Measurements from ENCODE around the gene BMP2. TPM values are rescaled to one million over a fixed set of nuclear protein-coding genes. Genes with fewer than 3 reads are reported as not detected.

The BMP2 gene
- total RNA-seq, 4 donors from 2014 or later = 16.5 to 29.8 (median 28.4) TPM

DNA sequence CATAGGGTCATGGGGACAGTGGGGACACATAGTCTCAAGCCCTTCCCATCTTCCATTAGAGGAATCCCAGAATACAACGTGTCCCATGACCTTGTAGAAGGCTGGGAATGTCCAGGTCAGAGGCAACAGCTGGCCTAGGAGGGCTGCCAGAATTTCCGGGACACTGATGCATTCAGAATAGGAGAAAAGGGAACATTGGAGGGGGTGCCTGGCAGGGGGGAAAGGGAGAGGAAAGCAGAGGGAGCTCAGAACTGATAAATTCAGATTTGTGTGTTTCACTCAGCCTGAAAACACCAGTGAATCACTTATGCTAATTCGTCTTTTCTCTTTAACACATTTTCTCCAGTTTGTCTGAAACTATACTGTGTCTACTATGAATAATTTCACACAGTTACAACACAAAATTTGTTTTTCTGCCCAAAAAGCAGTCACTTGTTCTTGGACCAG, 35.5 kb upstream of the BMP2 start:
- no peak for TF ChIP-seq POLR2A (IDR thresholded peaks at IDR 0.05)
- TF ChIP-seq, protein P1, sequence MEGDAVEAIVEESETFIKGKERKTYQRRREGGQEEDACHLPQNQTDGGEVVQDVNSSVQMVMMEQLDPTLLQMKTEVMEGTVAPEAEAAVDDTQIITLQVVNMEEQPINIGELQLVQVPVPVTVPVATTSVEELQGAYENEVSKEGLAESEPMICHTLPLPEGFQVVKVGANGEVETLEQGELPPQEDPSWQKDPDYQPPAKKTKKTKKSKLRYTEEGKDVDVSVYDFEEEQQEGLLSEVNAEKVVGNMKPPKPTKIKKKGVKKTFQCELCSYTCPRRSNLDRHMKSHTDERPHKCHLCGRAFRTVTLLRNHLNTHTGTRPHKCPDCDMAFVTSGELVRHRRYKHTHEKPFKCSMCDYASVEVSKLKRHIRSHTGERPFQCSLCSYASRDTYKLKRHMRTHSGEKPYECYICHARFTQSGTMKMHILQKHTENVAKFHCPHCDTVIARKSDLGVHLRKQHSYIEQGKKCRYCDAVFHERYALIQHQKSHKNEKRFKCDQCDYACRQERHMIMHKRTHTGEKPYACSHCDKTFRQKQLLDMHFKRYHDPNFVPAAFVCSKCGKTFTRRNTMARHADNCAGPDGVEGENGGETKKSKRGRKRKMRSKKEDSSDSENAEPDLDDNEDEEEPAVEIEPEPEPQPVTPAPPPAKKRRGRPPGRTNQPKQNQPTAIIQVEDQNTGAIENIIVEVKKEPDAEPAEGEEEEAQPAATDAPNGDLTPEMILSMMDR (IDR thresholded peaks at IDR 0.05) = no peak
- peak overlapping the region in 1 of 4 donors; percentile 36 for H3K27ac ChIP-seq
- peak in 1 of 3 donors; percentile 54 for DNase-seq
- no peaks in the 10 kb centered on the region for H3K9me3 ChIP-seq
- no peaks in the 10 kb centered on the region for H3K36me3 ChIP-seq
- no peaks in the 10 kb centered on the region for H3K27me3 ChIP-seq
- peaks cover 0 to 10% (median 0%) of the 10 kb centered on the region in 4 donors for H3K4me1 ChIP-seq
- H3K4me3 ChIP-seq = no peak overlapping the region

DNA sequence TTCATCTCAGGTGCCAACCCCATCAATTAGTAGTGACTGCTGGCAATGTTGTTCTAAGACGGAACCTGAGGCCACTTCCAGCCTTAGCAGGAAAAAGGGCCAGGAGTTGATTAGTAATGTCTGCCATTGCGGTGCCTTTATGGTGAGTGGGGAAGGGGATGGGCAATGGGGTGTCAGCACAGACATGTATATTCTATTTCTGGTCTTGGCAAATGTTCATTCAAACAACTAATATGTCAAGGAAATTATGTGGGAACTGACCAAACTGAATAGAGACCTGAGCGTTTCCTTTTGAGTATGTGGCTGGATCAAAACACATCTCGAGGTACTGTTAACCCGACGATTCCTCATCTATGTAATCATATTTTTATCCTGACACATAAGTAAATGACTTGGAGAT, 34.6 kb upstream of the BMP2 start:
- TF ChIP-seq POLR2A (IDR thresholded peaks at IDR 0.05) = no peak
- TF ChIP-seq, protein P1 (IDR thresholded peaks at IDR 0.05) = no peak

DNA sequence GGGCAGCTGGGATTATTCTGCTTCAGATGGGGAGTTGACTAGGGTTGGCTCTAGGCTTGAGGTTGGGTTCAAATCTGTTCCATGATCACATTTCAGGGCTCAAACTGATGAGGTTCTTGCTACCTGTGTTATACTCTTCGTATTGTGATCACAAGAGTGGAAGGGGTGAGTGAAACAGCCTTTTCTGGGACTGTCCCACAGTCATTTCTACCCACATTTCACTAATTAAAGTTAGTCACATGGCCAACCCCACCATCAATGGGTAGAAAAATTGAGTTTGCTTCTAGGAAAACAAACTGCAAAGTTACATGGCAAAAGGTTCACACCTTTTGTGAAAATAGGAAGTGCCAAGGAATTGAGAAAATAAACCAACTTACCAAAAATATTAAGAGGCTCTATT, 33.5 kb upstream of the BMP2 start:
- Histone ChIP-seq H3K4me1 (peaks cover 0 to 10% (median 0%) of the 10 kb centered on the region in 4 donors), H3K36me3 (no peaks in the 10 kb centered on the region), H3K27me3 (no peaks in the 10 kb centered on the region), H3K9me3 (no peaks in the 10 kb centered on the region), H3K4me3 (no peak overlapping the region), H3K27ac (no peak overlapping the region)
- DNase-seq = no peak
- TF ChIP-seq, protein P1 (IDR thresholded peaks at IDR 0.05) = no peak
- no peak for TF ChIP-seq POLR2A (IDR thresholded peaks at IDR 0.05)

More for the DNA sequence above, 34.6 kb upstream of the BMP2 start:
- Histone ChIP-seq H3K36me3 (no peaks in the 10 kb centered on the region), H3K4me3 (no peak overlapping the region), H3K9me3 (no peaks in the 10 kb centered on the region), H3K27ac (no peak overlapping the region), H3K27me3 (no peaks in the 10 kb centered on the region), H3K4me1 (peaks cover 0 to 10% (median 0%) of the 10 kb centered on the region in 4 donors)
- DNase-seq = no peak

DNA sequence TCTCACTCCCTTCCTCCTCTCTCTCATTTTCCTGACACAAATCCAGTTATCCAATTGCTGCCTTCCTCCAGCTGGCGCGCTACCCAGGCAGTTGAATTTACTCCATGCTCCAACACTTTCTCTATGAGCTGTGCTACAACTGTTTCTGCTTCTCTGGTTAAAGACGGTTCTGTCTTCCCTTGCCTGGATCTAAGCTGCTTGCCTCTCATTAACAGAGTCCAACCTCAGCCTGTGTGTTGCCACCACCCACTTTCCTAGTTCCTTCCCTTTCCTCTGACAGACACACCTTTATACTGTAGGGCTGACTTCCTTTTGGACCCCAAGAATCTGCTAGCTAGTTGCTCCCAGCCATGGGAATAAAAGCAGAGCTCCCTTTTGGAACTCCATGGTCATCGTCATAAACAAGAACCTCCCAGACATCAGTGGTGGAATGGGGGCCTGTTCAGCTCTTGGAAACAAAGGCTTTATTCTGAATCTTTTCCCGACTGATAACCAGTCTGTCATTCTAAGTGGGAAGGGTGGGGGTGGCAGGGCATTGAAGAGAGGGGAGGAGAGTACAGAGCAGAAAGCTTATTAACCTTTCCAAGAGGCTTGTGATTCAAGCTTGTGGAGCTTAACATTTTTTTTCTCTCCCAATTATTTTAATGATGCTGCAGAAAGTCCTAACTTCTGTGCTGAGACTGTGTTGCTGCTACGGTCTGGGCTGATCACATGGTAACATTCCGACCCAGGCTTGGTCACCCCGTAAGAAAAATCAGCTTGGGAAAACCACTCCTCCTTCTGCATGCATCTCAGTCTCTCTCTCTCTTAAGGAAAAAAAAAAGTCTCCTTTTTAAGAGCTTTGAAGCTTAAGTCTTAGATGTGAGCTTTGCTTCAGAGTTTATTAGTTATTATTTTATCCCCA, 31.3 kb upstream of the BMP2 start:
- TF ChIP-seq POLR2A (IDR thresholded peaks at IDR 0.05) = peak in 1 of 2 donors; percentile 41
- TF ChIP-seq, protein P1 (IDR thresholded peaks at IDR 0.05) = no peak
- peak overlapping the region in 3 of 4 donors; percentile 4 to 64 (median 13) for H3K27ac ChIP-seq
- no peak overlapping the region for H3K4me3 ChIP-seq
- no peaks in the 10 kb centered on the region for H3K36me3 ChIP-seq
- DNase-seq = peak in 1 of 3 donors; percentile 48
- H3K27me3 ChIP-seq = no peaks in the 10 kb centered on the region
- H3K9me3 ChIP-seq = no peaks in the 10 kb centered on the region
- peaks cover 0 to 10% (median 0%) of the 10 kb centered on the region in 4 donors for H3K4me1 ChIP-seq

DNA sequence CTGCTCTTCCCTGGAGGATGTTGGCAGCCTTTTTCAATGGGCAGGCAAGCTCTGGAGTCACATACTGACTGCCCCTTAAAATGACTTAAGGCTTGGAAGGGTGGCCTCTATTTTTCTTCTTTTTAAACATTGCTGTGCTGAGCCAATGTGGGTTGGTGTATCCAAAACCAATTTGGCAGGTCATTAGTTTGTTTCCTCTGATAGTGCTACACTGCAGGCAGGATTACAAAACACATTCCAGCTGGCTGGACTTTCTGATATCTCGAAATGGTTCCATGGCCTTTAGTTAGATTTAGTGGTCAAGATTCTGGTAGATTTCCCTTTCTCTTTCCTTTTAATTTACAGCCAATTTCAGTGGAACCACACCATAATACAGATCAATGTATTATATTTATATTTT, 28.1 kb upstream of the BMP2 start:
- Histone ChIP-seq H3K4me1 (peaks cover 0 to 10% (median 0%) of the 10 kb centered on the region in 4 donors), H3K4me3 (no peak overlapping the region), H3K27ac (no peak overlapping the region), H3K27me3 (no peaks in the 10 kb centered on the region), H3K36me3 (no peaks in the 10 kb centered on the region), H3K9me3 (no peaks in the 10 kb centered on the region)
- no peak for DNase-seq
- TF ChIP-seq POLR2A (IDR thresholded peaks at IDR 0.05) = no peak
- TF ChIP-seq, protein P1 (IDR thresholded peaks at IDR 0.05) = no peak
